ENCODE measurements around the gene BDKRB1.

The BDKRB1 gene

GRCh38 chr14:96294246-96294645 lies 38.2 kb downstream of the BDKRB1 start:
- DNase-seq (ENCODE audit: extremely low read depth, low read depth) = no peak
- no peak overlapping the region for H3K4me3 ChIP-seq (replicated peaks; ENCODE audit: low read depth, low read length)
- TF ChIP-seq CTCF (IDR thresholded peaks at IDR 0.05; ENCODE audit: low read depth, low read length, missing control alignments) = no peak

- no peak for TF ChIP-seq CTCF (IDR thresholded peaks at IDR 0.05; ENCODE audit: low read depth, low read length, missing control alignments)
- no peak overlapping the region for H3K4me3 ChIP-seq (replicated peaks; ENCODE audit: low read depth, low read length)
- DNase-seq (ENCODE audit: extremely low read depth, low read depth) = no peak
Observed at GRCh38 chr14:96297000-96297399, 41.0 kb downstream of the BDKRB1 start.

- DNase-seq (ENCODE audit: extremely low read depth, low read depth) = no peak
- H3K4me3 ChIP-seq (replicated peaks; ENCODE audit: low read depth, low read length) = no peak overlapping the region
- no peak for TF ChIP-seq CTCF (IDR thresholded peaks at IDR 0.05; ENCODE audit: low read depth, low read length, missing control alignments)
Observed at GRCh38 chr14:96297997-96298515, 42.0 kb downstream of the BDKRB1 start.

GRCh38 chr14:96299441-96299840 lies 43.4 kb downstream of the BDKRB1 start:
- no peak overlapping the region for H3K4me3 ChIP-seq (replicated peaks; ENCODE audit: low read depth, low read length)
- no peak for DNase-seq (ENCODE audit: extremely low read depth, low read depth)
- no peak for TF ChIP-seq CTCF (IDR thresholded peaks at IDR 0.05; ENCODE audit: low read depth, low read length, missing control alignments)

GRCh38 chr14:96303981-96304380 lies 48.0 kb downstream of the BDKRB1 start:
- DNase-seq (ENCODE audit: extremely low read depth, low read depth) = no peak
- no peak for TF ChIP-seq CTCF (IDR thresholded peaks at IDR 0.05; ENCODE audit: low read depth, low read length, missing control alignments)

GRCh38 chr14:96304956-96305355 lies 48.9 kb downstream of the BDKRB1 start:
- no peak for DNase-seq (ENCODE audit: extremely low read depth, low read depth)
- no peak overlapping the region for H3K4me3 ChIP-seq (replicated peaks; ENCODE audit: low read depth, low read length)
- peak; percentile 35 for TF ChIP-seq CTCF (IDR thresholded peaks at IDR 0.05; ENCODE audit: low read depth, low read length, missing control alignments)

More at GRCh38 chr14:96303981-96304380, 48.0 kb downstream of the BDKRB1 start:
- no peak overlapping the region for H3K4me3 ChIP-seq (replicated peaks; ENCODE audit: low read depth, low read length)

- no peak for TF ChIP-seq CTCF (IDR thresholded peaks at IDR 0.05; ENCODE audit: low read depth, low read length, missing control alignments)
- no peak for DNase-seq (ENCODE audit: extremely low read depth, low read depth)
- H3K4me3 ChIP-seq (replicated peaks; ENCODE audit: low read depth, low read length) = no peak overlapping the region
Observed at GRCh38 chr14:96307434-96307833, 51.4 kb downstream of the BDKRB1 start.
